HG03442 (cell line): ENCODE data around the gene FOXL3.
"Not testable (repeated sequence)": the region's sequence is repeated elsewhere in the genome, so short reads cannot be mapped to it uniquely, and the experiment has no call there.

Experiments used
- ATAC-seq: cut with Tn5 transposase; IDR thresholded peaks from one replicate; pipeline ENCODE4 v1.9.1; 2021; ENCODE audit warnings: mild to moderate bottlenecking, moderate library complexity; ENCODE audit not compliant: unreplicated experiment

Gene FOXL3

DNA sequence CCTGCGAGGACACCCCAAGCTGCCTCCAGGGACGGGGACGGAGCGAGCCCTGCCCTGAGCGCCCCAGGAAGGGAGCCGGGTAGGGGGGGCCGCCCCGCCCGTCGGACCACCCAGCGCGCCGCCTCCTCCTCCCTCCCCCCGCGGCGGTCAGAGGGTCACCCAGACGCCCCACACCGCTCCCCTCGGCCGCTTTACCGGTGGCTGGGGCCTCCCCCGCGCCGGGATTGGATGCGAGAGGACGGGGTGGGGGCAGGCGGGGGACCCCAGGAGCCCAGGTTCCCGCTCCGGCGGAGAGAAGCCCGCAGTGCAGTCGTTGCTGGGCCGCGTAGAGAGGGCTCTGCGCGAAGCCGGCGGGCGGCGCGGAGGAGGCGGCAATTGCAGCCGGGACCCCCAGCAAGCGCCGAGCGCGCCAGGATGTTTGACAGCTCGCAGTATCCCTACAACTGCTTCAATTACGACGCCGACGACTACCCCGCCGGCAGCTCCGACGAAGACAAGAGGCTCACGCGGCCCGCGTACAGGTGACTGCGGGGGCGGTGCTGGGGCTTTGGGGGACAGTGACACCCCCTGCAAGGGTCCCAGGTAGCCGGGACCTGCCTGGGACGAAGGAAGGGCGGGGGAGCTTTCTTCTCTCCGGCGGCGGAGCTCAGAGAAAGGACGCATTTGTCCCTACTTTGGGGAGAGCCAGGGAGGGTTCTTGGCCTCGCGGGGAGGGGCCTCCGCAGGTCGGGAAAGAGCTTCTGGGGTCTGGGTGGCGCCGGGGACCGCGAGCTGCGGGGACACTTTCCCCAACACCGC, at the start of gene FOXL3:
Gene FOXL3, plus strand, starts transcription at position 415 of the 798 bp plus-strand sequence. Its CDS starts 0 bp downstream, at position 415.
- no peak for ATAC-seq

DNA sequence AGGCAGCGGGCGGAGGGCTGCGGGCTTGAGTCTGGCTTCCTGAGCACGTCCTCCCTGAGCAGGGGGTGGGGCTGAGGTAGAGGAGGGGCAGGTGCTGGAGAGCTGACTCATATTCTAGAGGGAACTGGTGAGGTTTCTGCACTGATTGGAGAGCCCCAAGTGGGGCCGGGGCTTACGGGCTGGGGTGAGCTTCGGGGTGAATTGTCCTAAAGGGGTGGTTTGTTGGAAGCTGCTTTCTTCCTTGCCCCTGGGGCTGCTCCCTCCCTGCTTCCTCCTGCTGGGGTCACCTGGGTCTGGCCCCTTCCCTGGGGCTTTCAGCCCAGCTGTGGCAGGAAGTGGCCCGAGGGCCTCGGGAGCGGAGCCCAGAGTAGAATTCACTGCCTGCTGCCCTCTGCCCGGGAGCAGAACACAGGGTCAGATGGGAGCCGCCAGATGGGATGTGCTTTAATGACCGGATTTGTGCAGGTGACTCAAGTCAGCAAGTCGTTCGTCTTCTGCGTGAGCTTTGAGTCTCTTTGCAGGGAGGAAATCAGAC, 49.0 kb upstream of the FOXL3 start:
- ATAC-seq, result no peak

DNA sequence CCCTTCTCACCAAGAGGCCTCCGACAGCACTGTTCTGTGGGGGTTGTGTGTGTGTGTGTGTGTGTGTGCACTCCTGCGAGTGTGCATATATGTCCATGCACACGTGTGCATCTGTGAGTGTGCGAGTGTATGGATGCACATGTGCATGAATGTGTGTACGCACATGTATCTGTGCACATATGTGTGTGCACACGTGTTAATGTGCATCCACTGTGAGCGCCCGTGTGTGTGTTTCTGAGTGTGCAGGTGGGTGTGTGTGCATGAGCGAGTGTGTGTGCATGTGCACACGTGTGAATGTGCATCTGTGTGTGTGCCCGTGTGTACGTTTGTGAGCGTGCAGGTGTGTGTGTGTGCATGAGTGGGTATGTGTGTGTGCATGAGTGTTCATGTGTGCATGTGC, 48.5 kb upstream of the FOXL3 start:
- ATAC-seq, result no peak

DNA sequence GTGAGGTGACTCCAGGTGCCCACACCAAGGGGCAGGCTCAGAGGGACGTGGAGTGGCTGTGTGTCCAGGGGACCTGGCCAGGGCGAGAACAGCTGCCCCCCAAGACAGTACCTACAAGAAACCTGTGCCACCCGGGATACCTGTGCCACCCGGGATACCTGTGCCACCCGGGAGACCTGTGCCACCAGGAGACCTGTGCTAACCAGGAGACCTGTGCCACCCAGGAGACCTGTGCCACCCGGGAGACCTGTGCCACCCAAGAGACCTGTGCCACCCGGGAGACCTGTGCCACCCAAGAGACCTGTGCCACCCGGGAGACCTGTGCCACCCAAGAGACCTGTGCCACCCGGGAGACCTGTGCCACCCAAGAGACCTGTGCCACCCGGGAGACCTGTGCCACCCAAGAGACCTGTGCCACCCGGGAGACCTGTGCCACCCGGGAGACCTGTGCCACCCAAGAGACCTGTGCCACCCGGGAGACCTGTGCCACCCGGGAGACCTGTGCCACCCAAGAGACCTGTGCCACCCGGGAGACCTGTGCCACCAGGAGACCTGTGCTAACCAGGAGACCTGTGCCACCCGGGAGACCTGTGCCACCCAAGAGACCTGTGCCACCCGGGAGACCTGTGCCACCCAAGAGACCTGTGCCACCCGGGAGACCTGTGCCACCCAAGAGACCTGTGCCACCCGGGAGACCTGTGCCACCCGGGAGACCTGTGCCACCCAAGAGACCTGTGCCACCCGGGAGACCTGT, 47.0 kb upstream of the FOXL3 start:
- not testable (repeated sequence) for ATAC-seq

DNA sequence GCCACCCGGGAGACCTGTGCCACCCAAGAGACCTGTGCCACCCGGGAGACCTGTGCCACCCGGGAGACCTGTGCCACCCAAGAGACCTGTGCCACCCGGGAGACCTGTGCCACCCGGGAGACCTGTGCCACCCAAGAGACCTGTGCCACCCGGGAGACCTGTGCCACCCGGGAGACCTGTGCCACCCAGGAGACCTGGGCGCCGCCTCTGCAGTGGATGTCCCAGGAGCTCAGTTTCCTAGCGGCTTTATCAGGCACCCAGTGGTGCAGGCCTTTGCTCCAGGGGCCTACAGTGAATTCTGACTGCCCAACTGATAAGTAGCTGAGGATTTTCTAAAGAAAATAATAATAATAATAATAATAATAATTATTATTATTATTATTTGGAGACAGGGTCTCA, 46.4 kb upstream of the FOXL3 start:
- ATAC-seq, result not testable (repeated sequence)

DNA sequence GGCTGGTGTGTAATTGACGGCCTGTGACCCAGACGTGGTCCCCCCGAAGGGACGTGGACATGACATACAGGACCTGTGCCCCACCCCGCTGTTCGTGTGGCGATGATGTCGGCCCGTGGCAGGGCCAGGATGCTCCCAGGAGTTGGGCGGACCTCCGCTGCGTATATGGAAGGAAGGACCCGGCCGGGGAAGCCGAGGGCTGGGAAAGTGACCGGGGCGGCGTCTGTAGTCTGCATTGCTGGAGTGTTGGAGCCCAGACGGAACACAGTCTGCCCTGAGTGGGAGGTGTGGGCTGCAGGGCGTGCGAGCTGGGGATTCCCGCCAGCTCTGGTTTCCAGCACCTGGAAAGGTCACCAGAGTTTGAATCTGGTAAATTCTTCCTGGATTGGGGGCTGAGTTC, 45.0 kb upstream of the FOXL3 start:
- no peak for ATAC-seq

DNA sequence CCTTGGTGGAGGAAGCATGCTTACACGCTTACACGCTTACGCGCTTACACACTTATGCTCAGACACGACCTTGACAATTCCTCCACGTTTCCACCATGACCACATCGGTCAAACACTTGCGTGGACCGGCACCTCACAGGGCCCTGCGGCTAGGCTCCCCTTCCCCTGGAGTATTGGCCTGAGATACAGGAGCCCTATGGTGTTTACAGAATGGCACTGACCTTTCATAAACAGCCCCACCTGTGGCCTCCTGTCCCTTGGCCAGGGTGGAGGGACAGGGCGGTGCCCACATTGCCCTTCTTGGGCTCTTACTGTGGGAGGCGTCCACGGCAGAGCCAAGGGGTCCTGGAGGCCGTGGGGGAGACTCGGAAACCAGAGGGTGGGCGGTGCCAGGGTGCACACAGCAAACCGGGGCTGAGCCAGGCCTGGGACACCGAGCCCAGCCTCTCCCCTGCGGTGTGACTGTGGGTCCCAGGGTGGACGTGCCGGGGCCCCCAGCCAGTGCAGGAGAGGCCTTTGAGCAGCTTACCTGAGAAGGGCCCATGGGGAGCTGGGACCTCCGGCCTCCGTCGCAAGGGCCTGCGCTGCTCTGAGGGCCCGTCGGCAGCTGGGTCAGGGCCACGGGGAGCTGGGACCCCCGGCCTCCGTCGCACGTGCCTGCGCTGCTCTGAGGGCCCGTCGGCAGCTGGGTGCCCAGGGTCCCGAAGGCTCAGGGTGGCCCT, 44.2 kb upstream of the FOXL3 start:
- no peak for ATAC-seq

DNA sequence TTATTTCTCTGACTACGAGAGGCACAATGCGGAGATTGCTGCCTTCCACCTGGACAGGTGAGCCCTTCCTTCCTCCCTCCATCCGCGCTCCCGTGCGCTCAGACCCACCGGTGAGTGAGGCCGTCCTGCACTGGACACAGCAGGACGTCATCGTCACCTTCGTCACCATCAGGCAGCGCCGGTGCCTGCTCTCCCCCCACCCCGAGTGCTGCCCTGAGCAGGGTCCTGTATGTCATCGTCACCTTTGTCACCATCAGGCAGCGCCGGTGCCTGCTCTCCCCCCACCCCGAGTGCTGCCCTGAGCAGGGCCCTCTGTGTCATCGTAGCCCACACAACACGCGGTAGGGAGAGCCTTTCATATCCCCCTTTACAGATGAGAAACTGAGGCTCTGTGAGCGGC, 43.5 kb upstream of the FOXL3 start:
- ATAC-seq, result no peak

DNA sequence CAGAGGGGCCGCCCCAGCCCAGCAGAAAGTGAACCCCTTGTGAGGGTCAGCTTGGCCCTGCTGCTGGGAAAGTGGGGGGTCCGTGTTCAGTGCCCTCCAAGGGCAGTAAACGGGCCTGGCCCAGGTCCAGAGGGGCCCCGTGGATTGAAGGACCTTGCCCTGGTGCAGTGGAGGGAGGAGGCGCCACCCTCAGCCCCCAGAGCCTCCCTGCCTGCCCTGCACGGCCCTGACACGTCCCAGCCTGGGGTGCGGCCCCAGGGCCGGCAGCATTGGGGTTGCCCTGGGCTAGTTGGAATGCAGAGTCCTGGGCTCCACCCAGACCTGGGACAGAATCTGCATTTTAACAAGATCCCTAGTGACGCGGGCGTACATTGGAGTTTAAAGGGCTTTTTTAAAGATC, 42.8 kb upstream of the FOXL3 start:
- ATAC-seq, result no peak

DNA sequence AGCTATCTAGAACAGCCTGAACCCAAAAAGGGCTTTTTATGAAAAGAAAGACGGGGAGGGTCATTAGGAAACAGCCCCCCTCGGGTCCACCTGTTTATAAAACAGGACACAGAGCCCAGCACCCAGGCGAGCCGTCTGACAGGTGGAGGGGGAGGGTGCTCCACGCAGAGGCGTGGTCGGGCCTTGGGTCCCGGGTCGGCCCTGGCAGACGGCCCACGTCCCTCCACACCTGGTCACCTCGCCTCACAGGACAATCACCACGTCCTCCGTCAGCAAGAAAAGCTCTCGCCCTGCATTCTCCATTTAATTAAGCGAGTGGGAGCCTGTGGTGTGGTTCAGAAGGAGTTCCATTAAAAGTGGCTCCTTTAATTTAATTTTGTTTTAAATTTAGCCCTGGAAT, 42.3 kb upstream of the FOXL3 start:
- no peak for ATAC-seq

DNA sequence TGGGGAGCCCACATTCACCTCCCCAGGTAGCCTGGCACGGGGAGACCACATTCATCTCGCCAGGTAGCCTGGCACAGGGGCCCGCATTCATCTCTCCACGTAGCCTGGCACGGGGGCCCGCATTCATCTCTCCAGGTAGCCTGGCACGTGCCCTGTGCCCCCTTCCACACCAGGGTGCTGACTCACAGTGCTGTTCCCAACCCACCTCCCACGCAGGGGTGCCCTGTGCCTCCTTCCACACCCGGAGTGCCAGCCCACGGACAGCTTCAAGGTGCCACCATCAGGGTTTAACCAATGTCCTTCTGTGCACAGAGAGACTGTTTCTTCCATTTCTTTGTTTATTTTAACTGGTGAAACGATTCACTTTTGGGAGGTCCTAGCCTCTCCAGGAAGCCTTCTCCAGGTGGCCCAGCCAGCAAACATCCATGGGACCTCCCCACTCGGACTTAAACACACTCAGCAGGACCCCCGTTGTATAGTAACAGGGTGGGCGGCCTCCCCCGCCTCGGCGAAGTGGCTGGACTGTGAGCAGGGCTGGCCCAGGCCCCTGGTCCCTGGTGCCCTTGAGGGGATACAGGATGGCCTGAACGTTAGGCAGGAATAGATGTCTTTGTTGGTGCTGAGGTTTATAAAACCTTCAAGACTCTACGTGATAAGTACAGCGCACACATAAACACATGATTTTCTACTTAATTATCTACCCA, 41.1 kb upstream of the FOXL3 start:
- no peak for ATAC-seq

DNA sequence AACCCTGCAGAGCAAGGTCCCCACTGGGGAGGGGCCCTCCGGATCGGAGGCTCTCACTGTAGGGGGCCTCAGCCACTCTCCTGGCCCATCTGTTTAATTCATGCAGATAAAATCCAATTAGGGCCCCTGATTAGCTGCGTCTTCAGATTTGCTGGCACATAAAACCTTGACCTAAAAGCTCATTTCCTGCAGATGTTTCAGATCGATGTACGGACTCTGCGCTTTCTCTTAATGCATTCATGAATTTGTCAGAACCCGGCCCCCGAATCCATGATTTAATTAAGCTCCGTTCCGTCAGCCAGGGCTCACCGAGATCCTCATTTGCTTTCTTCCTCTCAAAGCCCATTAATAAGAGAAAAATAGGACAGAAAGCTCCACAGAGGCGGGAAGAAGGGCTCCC, 40.0 kb upstream of the FOXL3 start:
- ATAC-seq, result no peak

DNA sequence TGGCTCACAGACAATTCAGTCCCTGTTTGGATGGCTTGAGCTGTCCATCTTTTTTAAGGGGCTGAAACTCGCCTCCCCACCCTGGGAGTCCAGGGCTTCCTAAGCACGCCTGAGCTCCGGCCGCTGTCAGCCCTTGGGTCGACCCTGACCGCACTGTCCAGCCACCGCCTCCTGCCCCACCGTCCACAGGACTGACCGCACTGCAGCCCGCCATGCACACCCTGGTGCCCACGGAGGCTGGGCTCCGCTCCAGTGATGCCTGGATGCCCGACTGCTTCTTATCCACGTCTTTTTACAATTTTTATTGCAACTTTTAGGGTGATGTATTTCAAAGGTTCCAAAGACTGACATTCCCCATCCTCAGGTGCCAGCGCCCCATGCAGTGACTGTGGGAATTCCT, 39.4 kb upstream of the FOXL3 start:
- no peak for ATAC-seq

DNA sequence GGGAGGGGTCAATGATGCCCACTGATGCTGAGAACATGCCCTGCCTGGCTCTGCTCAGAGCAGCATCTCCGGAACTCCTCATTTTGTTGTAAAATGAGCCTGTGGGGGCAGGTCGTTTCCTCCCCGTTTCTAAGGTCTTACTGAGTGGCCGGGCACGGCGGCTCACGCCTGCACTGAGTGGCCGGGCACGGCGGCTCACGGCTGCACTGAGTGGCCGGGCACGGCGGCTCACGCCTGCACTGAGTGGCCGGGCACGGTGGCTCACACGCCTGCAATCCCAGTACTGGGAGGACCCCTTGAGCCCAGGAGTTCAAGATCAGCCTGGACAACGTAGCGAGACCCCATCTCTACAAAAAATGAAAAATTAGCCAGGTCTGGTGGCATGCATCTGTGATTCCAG, 39.0 kb upstream of the FOXL3 start:
- no peak for ATAC-seq

DNA sequence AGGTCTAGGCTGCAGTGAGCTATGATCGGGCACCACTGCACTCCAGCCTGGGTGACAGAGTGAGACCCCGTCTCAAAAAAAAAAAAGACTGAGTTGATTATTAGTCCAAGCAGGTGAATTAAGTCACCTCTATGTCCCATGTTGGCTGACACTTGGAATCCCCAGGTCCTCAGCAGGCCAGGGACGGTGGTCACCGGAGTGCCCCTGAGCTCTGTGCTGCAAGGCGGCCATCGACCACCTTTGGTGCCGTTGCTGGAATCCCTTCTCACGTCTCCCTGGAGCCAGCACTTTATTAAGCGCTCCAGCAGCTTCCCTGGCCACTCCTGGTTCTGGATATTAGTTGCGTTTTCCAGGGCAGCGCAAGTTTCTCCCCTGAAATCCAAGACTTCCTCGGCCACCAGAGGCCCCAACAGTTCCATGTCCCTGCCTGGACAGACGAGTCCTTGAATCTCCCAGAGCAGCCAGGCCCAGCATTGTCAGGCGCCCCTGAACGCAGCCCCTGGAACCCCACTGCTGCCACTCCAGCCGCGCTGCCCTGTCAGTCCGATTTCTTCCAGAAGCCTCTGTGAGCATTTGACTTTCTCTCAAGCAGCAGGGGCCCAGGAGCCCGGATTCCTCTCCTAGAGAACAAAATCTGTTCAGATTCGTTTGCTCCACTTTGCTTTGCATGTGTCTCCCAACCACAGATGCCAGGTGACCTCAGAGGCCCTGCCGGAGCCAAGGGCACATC, 38.4 kb upstream of the FOXL3 start:
- ATAC-seq, result no peak

DNA sequence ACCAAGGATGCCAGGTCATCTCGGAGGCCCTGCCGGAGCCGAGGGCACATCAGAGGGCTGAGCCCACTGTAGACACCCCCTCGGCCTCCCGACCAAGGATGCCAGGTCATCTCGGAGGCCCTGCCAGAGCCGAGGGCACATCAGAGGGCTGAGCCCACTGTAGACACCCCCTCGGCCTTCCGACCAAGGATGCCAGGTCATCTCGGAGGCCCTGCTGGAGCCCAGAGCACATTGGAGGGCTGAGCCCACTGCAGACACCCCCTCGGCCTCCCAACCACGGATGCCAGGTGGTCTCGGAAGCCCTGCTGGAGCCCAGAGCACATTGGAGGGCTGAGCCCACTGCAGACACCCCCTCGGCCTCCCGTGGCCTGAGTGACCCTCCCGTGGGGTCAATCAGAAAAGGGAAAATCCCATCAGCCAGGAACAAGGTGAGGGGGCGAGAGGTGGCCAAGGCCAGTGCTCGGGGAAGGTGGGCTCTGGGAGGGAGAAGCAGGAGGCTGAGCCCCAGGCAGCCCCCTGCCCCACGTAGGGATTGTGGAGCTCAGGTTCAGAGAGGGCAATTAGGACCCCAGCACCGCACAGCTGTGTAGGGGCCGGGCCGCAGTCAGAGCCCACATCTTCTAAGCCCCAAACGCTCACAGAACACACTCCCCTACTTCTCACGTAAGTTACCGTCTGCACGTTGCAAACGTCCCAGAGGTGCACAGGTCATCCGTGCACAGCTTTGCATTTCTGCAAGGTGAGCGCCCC, 37.6 kb upstream of the FOXL3 start:
- no peak for ATAC-seq

DNA sequence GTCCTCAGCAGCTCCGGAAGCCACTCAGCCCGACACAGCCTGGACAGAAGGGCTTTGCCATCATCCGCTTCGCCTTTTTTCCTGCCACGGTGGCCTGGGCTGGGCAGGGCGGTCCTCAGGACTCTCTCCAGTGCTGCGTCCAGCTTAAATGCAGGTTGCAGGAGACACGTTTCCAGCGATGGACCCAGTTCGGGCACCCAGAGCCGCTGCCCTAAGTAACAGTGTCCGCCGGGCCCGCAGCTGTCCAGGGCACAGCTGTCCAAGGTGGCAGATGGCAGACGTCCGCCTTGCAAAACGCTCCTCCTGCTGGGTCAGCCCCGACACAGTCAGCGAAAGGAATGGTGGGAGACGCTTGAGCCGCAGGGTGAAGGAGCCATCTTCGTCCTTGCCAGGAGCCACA, 37.0 kb upstream of the FOXL3 start:
- ATAC-seq, result no peak

DNA sequence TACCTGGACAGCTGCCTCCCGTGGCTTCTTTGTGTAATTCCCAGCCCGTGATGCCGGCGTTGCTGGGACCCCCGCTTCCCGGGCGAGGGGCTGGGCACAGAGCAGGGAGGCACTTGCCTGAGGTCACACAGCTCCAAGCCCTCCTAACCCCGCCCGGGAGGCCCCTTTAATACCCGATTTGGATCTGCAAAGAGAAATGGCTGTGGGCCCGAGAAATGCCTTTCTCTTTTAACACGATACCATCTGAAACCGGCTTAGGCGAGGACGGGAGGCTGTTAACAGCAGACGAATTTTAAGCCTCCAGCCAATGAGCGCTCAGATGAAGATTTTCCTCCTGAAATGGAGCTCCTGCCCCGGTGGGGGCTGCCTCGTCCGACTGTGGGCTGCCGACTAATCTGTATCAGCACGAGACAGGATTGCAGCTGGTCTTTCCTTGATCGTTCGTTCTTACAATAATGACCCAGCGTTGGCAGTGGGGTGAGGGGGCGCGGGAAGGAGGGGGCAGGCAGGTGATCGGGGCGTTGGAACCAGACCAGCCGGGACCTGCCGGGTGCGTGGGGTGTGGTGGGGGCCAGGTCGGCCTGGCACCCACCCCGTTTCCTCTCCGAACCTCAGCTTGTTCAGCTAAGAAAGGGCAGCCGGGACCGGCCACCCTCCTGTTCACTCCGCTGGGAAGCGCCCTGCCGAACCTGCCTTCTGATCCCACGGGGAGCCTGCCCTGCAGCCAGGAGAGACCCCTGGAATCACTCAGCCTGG, 36.2 kb upstream of the FOXL3 start:
- no peak for ATAC-seq
